Panc1 (cell line): ENCODE measurements around the gene MTHFR. TPM values are rescaled to one million over a fixed set of nuclear protein-coding genes. Genes with fewer than 3 reads are reported as not detected.

Experiments used
- ATAC-seq: fragments of 200-7000 bp; cut with Tn5 transposase; 2 replicates; pipeline ENCODE4 v1.9.1; 2020; ENCODE audit warnings: mild to moderate bottlenecking, moderate library complexity
- BruUV-seq: library from RNA; stranded (reverse); fragments of 400-500 nt; replicated peaks from 2 replicates; lab custom pipeline; 2021; lab: Mats Ljungman, UMichigan
- CTCF ChIA-PET: fragments of 300-600 bp; sonication (Branson Sonifier 250); formaldehyde crosslinking; loops from one replicate; lab custom pipeline; 2022; ENCODE audit warnings: antibody characterized with exemption; lab: Charles Lee
- POLR2A ChIA-PET: fragments of 300-600 bp; sonication (Branson Sonifier 250); formaldehyde crosslinking; loops from one replicate; lab custom pipeline; 2022; ENCODE audit warnings: antibody characterized with exemption; lab: Charles Lee
- DNase-seq: peaks from one replicate; pipeline ENCODE4 v3.0.0-alpha.2; 2010; ENCODE audit warnings: low read depth, low spot score
- H3K27ac ChIP-seq: 2 replicates; pipeline ENCODE4 v1.5.1; 2011; ENCODE audit warnings: mild to moderate bottlenecking, low read length, inconsistent platforms
- H3K27me3 ChIP-seq: fragments of 200-500 bp; sonication (Bioruptor generic); 2 replicates; pipeline ENCODE4 v1.6.0; 2014; ENCODE audit warnings: low read length, inconsistent platforms; ENCODE audit not compliant: control insufficient read depth, insufficient read depth
- H3K36me3 ChIP-seq: fragments of 200-500 bp; sonication (Bioruptor generic); 2 replicates; pipeline ENCODE4 v1.5.1; 2014; ENCODE audit warnings: inconsistent platforms, mild to moderate bottlenecking, low read length, moderate library complexity; ENCODE audit not compliant: control insufficient read depth, insufficient read depth
- H3K4me1 ChIP-seq: 2 replicates; pipeline ENCODE4 v1.5.1; 2011; ENCODE audit warnings: inconsistent platforms, mild to moderate bottlenecking, low read length, moderate library complexity; ENCODE audit not compliant: control insufficient read depth, insufficient read depth
- H3K4me3 ChIP-seq, 2 experiments: 2 replicates each; pipeline ENCODE4 v1.5.1; 2011 to 2012; ENCODE audit warnings: low read depth in 2 of 2, low read length in 2 of 2, mild to moderate bottlenecking in 2 of 2, inconsistent platforms in 1 of 2, moderate library complexity in 1 of 2
- H3K9me3 ChIP-seq: fragments of 200-500 bp; sonication (Bioruptor generic); 2 replicates; pipeline ENCODE4 v1.5.1; 2014; ENCODE audit warnings: low read depth, mild to moderate bottlenecking, inconsistent platforms, low read length, moderate library complexity; ENCODE audit not compliant: control insufficient read depth, insufficient read depth
- POLR2AphosphoS5 ChIP-seq: IDR thresholded peaks from 2 replicates; pipeline ENCODE4 v1.6.1; 2012; ENCODE audit warnings: mild to moderate bottlenecking, low read depth, low read length, moderate library complexity
- SIN3A ChIP-seq: IDR thresholded peaks from 2 replicates; pipeline ENCODE4 v1.6.1; 2012; ENCODE audit warnings: low read depth, mild to moderate bottlenecking, low read length, moderate library complexity, borderline replicate concordance; ENCODE audit not compliant: insufficient read depth
- TCF7L2 ChIP-seq: IDR thresholded peaks from 2 replicates; pipeline ENCODE4 v1.6.1; 2011; ENCODE audit warnings: mild to moderate bottlenecking, low read depth, low read length, inconsistent platforms
- in situ Hi-C: cut with HindIII; loops from 2 replicates; pipeline ENCODE4 v1.10.0; 2016; ENCODE audit warnings: low sequenced_read_pairs, low pct_unique_long_range_greater_than_20kb
- intact Hi-C: fragments of 100-400 bp; cut with micrococcal nuclease; formaldehyde crosslinking; loops from one replicate; pipeline ENCODE4 v1.10.0; 2022; ENCODE audit not compliant: unreplicated experiment
- total RNA-seq: library from RNA; stranded (reverse); gene quantifications from one replicate; pipeline ENCODE4 v1.2.1, GENCODE V29; 2021; ENCODE audit not compliant: unreplicated experiment
- TF ChIP-seq, protein P1 (sequence below), 2 experiments: IDR thresholded peaks; 2 replicates each; pipeline ENCODE4 v1.6.1; 2011 to 2012; ENCODE audit warnings: low read depth in 2 of 2, control low read depth in 1 of 2, low read length in 1 of 2, mild to moderate bottlenecking in 1 of 2, moderate library complexity in 1 of 2; ENCODE audit not compliant: insufficient read depth in 1 of 2
- TF ChIP-seq, protein P2 (sequence below): fragments of 450-650 bp; IDR thresholded peaks from 2 replicates; pipeline ENCODE4 v1.5.1; 2017; ENCODE audit warnings: mild to moderate bottlenecking

The MTHFR gene
- total RNA-seq, 1 experiment from 2014 or later = 37.4 TPM

DNA sequence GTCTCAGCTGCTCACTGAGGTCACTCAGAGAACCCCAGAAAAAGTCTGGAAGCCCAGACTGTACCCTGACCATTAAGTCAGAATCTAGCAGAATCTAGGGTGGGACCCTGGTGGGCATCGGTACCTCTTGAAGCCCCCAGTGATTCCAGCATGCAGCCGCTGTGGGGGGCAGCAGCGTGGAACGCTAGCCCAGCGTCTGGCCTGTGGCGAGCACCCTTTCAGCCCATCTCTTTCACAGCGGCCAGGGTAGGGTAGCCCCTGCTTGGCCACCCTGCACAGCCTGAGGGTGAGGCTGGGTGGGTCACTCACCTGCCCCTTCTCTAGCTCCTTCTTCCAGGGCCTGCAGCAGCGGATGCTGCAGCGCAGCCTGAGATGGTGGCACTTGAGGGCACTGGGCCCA, 27.4 kb downstream of the MTHFR start:
- BruUV-seq = no TSS peak
- POLR2A ChIA-PET = interaction anchor here (0.6 to 0.9 kb wide), 3 partner anchors 11 to 114 kb away, joined by 4 to 14 read pairs (median 11); no protein-coding TSS in a partner anchor
- in situ Hi-C loops = no loop called here
- no peaks in the 10 kb centered on the region for H3K4me1 ChIP-seq
- H3K4me3 ChIP-seq = no peak overlapping the region
- H3K9me3 ChIP-seq = no peaks in the 10 kb centered on the region
- DNase-seq (no peak), ATAC-seq (no peak)
- CTCF ChIA-PET = no interaction called here
- H3K27me3 ChIP-seq = no peaks in the 10 kb centered on the region
- intact Hi-C loops = no loop called here
- no peak for TF ChIP-seq SIN3A
- TF ChIP-seq POLR2AphosphoS5 = no peak
- TF ChIP-seq, protein P1, sequence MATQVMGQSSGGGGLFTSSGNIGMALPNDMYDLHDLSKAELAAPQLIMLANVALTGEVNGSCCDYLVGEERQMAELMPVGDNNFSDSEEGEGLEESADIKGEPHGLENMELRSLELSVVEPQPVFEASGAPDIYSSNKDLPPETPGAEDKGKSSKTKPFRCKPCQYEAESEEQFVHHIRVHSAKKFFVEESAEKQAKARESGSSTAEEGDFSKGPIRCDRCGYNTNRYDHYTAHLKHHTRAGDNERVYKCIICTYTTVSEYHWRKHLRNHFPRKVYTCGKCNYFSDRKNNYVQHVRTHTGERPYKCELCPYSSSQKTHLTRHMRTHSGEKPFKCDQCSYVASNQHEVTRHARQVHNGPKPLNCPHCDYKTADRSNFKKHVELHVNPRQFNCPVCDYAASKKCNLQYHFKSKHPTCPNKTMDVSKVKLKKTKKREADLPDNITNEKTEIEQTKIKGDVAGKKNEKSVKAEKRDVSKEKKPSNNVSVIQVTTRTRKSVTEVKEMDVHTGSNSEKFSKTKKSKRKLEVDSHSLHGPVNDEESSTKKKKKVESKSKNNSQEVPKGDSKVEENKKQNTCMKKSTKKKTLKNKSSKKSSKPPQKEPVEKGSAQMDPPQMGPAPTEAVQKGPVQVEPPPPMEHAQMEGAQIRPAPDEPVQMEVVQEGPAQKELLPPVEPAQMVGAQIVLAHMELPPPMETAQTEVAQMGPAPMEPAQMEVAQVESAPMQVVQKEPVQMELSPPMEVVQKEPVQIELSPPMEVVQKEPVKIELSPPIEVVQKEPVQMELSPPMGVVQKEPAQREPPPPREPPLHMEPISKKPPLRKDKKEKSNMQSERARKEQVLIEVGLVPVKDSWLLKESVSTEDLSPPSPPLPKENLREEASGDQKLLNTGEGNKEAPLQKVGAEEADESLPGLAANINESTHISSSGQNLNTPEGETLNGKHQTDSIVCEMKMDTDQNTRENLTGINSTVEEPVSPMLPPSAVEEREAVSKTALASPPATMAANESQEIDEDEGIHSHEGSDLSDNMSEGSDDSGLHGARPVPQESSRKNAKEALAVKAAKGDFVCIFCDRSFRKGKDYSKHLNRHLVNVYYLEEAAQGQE (IDR thresholded peaks at IDR 0.05; ENCODE audit: insufficient read depth in 1 of 2, low read depth in 2 of 2, low read length in 1 of 2) = no peak
- TF ChIP-seq, protein P2, sequence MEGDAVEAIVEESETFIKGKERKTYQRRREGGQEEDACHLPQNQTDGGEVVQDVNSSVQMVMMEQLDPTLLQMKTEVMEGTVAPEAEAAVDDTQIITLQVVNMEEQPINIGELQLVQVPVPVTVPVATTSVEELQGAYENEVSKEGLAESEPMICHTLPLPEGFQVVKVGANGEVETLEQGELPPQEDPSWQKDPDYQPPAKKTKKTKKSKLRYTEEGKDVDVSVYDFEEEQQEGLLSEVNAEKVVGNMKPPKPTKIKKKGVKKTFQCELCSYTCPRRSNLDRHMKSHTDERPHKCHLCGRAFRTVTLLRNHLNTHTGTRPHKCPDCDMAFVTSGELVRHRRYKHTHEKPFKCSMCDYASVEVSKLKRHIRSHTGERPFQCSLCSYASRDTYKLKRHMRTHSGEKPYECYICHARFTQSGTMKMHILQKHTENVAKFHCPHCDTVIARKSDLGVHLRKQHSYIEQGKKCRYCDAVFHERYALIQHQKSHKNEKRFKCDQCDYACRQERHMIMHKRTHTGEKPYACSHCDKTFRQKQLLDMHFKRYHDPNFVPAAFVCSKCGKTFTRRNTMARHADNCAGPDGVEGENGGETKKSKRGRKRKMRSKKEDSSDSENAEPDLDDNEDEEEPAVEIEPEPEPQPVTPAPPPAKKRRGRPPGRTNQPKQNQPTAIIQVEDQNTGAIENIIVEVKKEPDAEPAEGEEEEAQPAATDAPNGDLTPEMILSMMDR = no peak
- no peak for TF ChIP-seq TCF7L2
- H3K36me3 ChIP-seq = no peaks in the 10 kb centered on the region
- H3K27ac ChIP-seq = no peak overlapping the region

DNA sequence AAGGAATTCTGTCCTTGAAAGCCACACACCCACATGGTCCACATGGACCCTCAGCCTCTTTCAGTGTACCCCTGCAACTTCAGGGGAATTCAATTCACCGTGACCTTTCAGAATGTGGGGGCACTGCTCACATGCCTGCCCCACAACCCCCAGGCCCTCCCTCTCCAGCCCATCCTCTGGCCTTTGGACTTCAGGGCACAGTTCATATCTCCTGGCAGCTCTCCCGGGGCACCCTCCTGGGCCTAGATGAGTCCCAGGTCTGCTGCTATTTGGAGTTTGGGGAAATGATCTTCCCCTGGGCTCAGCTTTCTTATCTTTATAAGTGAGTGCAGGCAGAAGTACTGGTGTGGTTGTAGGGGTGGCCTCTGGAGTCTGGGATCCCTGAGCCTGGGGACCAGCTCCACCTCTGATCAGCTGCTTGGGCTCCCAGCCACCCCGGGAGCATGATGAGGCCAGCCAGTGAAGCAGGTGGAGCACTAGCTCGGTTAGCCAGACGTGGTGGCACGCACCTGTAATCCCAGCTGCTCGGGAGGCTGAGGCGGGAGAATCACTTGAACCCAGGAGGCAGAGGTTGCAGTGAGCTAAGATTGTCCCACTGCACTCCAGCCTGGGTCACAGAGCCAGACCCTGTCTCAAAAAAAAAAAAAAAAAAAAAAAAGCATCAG, 28.0 kb downstream of the MTHFR start:
- Histone ChIP-seq H3K4me3 (no peak overlapping the region), H3K36me3 (no peaks in the 10 kb centered on the region), H3K9me3 (no peaks in the 10 kb centered on the region), H3K27ac (no peak overlapping the region), H3K4me1 (no peaks in the 10 kb centered on the region), H3K27me3 (no peaks in the 10 kb centered on the region)
- ATAC-seq (no peak), DNase-seq (no peak)
- BruUV-seq = no TSS peak
- in situ Hi-C loops (no loop called here), intact Hi-C loops (no loop called here)
- TF ChIP-seq POLR2AphosphoS5 = no peak
- TF ChIP-seq SIN3A = no peak
- ChIA-PET POLR2A (interaction anchor here (0.6 to 0.9 kb wide), 3 partner anchors 10 to 115 kb away, joined by 4 to 14 read pairs (median 11); no protein-coding TSS in a partner anchor), CTCF (interaction anchor here (0.7 kb wide), 1 partner anchor 102 kb away, joined by 14 read pairs; no protein-coding TSS in a partner anchor)

- ChIA-PET CTCF (no interaction called here), POLR2A (no interaction called here)
- TF ChIP-seq POLR2AphosphoS5 (no peak), SIN3A (no peak), TCF7L2 (no peak)
- TF ChIP-seq, protein P1 (IDR thresholded peaks at IDR 0.05; ENCODE audit: insufficient read depth in 1 of 2, low read depth in 2 of 2, low read length in 1 of 2) = no peak
- Histone ChIP-seq H3K27ac (no peak overlapping the region), H3K36me3 (no peaks in the 10 kb centered on the region), H3K27me3 (no peaks in the 10 kb centered on the region), H3K9me3 (no peaks in the 10 kb centered on the region), H3K4me1 (no peaks in the 10 kb centered on the region), H3K4me3 (no peak overlapping the region)
- BruUV-seq = no TSS peak
- in situ Hi-C loops = no loop called here
- no peak for DNase-seq
- intact Hi-C loops = no loop called here
- no peak for ATAC-seq
Observed at GRCh38 chr1:11774753-11775152, 31.0 kb downstream of the MTHFR start.
